Urothelium cell line (cell line): ENCODE data around the gene HS6ST3.

ENCODE experiments used
- DNase-seq: peaks from one replicate; pipeline ENCODE4 v3.0.0; 2011; ENCODE audit warnings: low spot score, mixed read lengths
- FAIRE-seq: peaks from 2 replicates; lab custom pipeline; 2011; peaks lifted over from hg19 to GRCh38; lab: Jason Lieb, UNC

Gene HS6ST3

DNA sequence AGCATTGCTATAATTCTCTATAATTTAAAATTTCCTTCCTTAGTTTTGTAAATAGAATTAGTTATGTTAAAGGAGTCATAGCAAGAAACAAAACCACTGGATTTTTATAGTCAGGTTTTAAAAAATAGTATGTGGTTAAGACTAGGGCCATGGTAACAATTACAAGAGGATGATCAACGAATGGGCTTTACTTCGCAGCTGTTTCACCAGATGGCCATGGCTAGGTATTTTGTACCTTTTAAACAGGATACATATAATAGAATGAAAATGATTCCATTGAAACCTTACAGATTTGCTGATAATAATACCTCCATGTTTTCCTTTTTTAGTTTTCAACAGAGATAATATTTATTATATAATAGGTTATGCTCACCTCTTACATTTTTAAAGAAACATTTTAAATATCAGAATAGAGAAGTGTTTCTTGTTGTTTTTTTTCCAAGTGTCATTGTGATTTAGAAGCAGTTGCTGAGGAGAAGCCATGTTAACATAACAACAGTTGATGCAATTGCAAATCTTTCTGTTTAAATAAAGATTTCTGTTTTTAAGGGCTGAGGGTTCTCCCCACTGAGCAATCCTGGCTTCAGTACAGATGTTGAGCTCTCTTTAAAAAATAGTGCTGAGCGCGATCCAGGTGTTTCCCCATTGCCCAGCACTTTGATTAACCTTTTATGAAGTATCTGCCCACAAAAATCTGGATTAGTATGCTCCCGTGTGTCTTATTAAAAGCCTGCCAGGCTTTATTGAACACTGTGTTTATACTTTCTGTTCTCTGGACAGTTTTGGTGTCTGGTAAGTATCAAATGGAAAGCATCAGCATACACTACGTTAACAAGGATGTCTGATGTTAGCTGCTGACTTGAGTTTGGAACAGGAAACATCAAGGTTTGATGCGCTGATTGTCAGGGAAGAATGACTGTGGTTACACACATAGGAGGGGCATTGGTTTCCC is 205.3 kb downstream of the HS6ST3 start:
- DNase-seq = no peak
- FAIRE-seq = no peak

DNA sequence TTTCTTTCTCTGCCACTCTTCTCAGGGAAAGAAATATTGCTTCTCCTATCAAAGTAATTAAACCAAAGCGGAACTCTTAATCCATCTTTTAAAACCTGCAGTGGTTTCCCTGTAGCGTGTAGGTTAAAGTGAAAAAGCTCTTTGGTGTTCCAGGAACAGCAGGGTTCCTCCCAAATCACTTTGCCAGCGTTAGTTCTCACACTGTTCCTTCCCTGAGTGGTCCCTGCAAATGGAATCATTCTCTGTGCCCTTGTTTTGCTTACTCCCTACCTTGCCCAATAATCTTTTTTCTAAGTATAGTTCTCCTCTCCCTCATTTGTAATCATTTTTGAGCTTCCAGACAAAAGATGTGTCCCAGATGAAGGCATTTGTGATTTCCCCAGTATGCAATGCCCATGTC is 207.5 kb downstream of the HS6ST3 start:
- FAIRE-seq (no peak), DNase-seq (no peak)

DNA sequence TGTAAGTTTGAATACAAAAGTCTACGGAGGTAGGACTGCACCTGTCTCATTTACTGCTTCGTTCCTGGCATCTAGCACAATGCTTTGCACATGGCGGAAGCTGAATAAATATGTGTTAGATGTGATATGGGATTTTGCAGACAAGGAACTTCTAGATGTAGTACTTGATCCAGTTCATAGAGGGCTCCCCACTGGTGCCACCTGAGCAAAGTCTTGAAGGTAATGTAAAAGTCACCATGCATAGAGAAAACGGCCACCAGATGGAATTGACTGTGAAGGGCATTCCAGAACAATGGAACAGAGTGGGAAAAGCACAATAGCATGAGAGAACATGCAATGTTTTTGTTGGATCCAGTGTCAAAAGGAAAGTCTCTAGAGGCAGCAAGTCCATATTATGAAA is 209.3 kb downstream of the HS6ST3 start:
- FAIRE-seq (no peak), DNase-seq (no peak)

DNA sequence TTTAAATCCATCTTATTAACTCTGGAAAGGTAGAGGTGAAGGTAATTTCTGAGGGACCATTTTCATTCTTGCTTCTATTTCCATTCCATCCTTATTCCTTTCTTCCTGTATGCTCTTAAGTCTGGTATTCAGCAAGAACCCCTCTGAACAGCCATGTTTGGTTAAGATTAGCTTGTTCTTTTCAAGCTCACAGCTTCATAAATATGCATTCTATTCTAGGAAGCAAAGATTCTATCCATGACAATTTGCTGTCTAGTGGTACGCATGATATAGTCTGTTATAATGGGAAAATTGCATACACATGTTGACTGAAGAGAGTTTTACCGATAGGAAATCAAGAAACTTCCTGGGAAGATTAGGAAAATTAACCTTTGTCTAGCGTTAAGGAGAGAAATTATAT is 218.7 kb downstream of the HS6ST3 start:
- DNase-seq (no peak), FAIRE-seq (no peak)

DNA sequence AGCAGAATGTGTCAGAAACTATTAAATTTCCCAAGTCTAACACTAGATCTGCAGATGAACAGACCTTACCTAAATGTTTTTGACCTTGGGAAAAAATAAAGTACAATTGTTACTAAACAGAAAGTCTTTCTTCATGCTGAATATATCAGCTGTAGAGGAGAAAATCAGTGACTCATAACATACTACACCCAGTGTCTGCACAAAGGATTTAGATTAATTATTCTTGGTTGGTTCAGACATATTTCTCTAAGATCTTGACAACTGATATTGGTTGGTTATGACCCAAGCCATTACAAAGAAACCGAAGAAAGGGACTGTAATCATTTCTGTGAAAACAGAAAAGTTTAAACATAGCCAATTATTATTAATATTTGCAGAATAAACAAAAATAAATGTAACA is 225.1 kb downstream of the HS6ST3 start:
- no peak for DNase-seq
- no peak for FAIRE-seq

DNA sequence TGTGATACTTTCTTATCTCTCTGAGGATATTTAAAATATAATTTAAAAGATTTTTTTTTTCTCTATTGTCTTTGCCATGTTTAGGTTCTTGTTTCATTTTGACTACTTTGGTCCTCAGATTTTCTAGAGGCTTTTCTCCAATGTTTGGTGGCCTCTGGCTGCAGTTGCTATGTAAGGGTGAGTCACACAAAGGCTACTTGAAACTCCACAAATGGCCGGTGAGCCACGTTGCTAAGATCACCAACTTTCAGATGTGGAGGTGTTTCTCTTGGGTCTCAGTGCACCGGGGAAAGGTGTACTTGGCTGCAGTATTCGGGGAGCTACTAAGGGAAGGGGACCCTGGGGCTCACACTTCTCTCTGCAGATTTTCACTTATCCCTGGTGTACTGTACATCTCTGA is 248.1 kb downstream of the HS6ST3 start:
- FAIRE-seq (no peak), DNase-seq (no peak)

DNA sequence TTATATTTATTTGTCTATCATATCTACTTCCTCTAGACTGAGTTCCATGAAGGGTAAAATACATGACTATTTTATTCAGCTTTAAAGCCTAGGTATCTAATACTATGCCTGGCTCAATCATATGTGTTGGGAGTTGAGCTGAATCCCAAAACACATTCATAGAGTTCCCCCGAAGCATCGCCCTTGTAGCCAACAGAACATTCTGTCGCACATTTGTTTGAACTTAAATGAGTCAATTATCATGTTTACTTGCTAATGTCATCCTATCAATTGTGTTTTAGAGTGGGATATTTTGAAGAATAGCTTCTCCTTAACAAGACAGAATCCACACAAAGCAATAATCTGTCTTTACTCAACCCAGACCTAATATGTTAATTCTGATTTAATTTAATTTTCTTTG is 252.4 kb downstream of the HS6ST3 start:
- FAIRE-seq = no peak
- no peak for DNase-seq

DNA sequence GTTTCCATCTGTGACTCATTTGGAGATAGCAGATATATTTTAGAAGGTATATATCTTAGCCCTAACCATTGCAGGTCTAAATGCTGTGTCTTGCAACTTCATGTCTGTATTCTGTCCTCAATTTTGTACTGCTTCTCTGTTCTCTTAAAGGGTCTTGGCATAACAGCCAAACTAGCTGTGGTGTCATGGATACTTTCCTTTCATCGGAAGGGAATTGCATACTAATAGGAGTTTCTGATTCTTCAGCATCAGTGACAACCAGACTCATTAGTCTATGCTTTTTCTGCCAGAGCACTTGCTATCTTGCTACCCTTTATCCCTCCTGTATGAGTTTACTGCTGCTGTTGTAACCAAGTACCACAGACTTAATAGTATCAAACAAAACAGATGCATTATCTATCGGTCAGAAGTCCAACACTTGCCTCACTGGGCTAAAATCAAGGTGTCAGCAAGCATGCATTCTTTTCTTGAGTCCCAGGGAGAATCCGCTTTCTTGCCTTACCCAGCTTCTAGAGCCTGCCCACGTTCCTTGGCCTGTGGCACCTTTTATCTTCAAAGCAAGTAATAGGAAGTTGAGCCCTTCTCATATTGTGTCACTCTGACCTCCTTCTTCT is 253.1 kb downstream of the HS6ST3 start:
- FAIRE-seq = no peak
- DNase-seq = no peak

DNA sequence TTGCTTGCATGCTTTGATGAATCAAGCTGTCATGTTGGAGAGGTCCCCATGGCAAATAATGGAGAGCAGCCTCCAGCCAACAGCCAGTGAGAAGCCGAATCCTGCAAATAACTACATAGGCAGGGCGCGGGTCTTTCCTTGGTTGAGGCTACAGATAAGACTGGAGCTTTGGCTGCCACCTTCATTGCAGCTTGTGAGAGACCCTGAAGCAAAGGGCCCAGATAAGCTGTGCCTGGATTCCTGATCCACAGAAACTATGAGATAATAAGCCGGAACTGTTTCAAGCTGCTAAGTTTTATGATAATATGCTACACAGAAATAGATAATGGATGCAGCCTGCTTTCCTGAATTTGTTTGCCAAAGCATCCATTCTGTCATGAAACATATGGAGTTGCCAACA is 257.0 kb downstream of the HS6ST3 start:
- DNase-seq (no peak), FAIRE-seq (no peak)

DNA sequence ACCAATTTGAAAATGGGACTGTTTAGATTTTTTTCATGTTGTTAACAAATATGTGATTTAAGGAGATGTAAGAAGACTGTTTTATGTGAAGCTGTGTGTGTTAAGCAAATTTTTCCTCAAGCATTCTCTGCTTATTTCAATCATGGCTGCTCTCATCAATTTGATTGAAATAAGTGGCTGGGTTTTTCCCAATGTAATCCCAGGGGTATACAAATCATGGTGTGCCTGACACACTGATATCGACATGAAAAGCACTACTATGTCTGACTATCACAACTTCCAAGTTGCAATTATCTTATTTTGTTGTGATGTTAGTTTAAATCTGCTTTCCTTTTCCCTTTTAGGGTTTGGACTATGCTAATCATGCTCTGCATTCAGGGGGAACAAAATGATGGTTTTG is 283.7 kb downstream of the HS6ST3 start:
- FAIRE-seq (no peak), DNase-seq (no peak)

DNA sequence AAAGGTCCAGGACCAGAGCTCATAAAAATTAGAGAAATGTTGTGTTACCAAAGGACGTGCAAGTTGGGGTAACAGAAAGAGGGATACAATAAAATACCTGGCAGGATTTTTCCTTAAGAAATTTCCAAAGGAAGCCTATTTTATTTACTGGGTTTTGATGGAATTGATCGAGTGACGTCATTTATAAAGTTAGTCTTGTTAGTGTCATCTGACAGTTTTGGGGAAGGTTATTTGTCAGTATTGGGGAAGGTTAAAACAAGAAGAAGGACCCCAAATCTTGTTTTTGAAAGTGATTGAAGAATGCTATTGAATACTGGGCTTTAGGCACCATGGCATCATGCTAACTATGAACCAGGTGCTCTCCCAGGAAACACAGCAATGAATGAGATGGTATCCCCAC is 287.9 kb downstream of the HS6ST3 start:
- FAIRE-seq (no peak), DNase-seq (no peak)

DNA sequence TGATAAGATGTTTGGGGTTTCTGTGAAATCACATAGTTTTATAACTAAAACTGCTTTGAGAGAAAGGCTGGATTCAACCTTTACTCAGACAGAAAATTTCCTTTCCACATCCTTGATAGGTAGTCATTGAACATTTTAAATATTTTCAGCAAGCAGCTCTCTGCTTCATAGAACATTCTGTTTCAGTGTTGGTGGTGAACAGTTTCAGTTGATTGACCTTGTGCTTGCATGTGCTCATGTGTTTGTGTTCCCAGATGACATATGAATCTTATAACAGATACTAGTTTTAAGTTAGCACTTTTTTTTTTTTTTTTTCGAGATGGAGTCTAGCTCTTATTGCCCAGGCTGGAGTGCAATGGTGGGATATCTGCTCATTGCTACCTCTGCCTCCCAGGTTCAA is 290.1 kb downstream of the HS6ST3 start:
- DNase-seq (no peak), FAIRE-seq (no peak)

DNA sequence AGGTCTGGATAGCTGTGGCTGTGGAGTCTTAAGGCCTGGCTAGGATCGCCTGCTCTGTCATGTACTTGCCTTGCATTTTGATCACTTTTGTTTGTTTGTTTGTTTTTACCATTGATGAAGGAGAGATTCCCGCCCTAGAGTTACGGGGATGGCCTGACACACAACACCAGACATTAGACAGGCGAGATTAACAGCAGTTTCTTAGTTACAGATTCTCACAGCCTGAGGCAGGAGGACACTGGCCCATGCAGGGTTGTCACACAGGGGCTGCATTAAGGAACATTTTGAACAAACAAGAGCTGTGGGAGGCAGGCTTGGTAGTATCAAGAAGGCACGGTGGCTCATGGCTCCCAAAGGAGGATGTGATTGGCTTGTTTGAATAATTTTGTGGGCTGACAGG is 291.8 kb downstream of the HS6ST3 start:
- DNase-seq = no peak
- no peak for FAIRE-seq

DNA sequence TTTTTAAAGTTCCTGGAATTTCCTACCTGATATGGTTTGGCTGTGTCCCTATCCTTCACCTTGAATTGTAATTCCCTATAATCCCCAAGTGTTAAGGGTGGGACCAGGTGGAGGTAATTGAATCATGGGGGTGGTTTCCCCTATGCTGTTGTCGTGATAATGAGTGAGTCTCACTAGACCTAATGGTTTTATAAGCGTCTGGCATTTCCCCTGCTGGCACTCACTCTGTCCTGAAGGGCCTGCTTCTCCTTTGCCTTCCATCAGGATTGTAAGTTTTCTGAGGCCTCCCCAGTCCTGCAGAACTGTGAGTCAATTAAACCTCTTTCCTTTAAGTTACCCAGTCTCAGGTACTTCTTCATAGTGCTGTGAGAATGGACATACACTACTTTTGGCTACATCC is 298.7 kb downstream of the HS6ST3 start:
- FAIRE-seq = no peak
- no peak for DNase-seq

DNA sequence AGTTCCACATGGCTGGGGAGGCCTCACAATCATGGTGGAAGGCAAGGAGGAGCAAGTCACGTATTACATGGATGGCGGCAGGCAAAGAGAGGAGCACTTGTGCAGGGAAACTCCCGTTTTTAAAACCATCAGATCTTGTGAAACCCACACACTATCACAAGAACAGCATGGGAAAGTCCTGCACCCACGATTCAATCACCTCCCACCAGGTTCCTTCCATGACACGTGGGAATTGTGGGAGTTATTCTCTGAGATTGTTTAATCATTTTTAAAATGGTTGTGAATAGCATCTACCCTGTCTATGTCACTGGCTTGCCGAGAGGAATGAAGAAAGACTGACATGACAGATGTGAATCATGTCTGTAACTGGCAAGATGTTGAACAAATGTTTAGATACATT is 301.7 kb downstream of the HS6ST3 start:
- no peak for DNase-seq
- FAIRE-seq = no peak

DNA sequence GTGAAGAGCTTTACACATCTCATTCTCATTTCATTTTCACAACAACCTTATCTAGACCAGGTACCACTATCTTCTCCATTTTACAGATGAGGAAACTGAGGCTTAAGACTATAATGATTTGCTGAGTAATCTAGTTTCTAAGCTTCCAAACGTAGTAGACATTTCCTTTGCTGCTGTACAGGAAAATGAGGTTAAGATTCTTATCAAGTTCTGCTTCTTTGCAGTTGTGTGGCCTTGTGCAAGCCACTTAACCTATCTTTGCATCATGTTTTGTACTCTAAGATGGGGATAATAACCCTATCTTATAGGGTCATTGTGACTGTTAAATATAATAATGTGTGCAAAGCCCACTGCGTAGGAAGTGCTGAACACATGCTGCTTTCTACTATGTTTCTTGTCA is 307.9 kb downstream of the HS6ST3 start:
- FAIRE-seq = no peak
- DNase-seq = no peak

DNA sequence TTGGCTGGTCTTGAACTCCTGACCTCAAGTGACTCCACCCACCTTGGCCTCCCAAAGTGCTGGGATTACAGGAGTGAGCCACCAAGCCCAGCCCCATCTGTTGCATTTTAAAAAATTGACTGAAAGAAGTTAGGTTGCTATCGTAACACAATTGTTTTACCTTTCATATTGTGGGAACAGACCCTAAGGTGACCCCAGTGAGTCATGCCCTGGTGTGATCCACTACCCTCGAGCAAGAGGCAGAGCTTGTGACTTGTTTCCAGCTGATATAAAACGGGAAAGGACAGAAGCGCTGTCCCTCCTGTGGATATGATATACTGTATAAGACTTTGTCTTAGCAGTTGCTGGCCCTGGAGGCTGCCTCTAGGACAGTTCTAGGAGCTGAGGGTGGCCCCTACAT is 308.6 kb downstream of the HS6ST3 start:
- no peak for FAIRE-seq
- DNase-seq = no peak

DNA sequence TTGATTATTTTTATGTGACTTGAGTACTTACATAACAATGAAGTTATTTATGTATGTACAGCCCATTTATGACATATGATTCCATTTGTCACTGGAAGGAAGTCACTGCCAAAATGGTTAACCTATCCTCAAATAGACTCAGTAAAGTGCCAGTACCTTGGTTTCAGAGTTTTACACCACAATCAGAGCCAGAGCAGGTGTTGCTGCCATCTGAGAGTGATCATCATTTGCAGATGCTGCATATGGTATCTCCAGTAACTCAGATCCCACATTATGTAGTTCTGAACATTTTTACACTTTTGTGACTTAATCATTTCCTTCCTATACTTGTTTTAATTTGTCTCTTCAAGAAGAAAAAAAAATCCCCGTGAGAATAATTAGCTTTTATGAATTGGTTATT is 313.3 kb downstream of the HS6ST3 start:
- FAIRE-seq = no peak
- no peak for DNase-seq

DNA sequence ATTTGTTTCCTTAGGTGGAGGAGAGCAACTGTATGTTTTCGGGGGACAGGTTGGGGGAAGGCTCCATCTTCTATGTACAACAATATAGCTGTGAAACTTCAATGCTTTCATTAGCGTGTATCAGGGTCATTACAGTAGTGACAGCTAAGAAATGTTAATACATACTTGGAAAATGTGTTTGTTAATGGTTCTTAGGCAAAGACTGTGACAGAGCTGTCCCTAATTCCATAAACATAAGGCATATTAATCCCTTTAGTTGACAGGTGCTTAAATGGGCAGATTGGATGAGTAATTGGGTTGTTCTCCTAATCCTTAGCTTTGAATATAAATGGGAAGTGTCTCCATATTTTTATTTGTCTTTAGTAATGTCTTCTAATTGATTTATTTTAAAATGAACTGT is 313.7 kb downstream of the HS6ST3 start:
- no peak for FAIRE-seq
- no peak for DNase-seq

DNA sequence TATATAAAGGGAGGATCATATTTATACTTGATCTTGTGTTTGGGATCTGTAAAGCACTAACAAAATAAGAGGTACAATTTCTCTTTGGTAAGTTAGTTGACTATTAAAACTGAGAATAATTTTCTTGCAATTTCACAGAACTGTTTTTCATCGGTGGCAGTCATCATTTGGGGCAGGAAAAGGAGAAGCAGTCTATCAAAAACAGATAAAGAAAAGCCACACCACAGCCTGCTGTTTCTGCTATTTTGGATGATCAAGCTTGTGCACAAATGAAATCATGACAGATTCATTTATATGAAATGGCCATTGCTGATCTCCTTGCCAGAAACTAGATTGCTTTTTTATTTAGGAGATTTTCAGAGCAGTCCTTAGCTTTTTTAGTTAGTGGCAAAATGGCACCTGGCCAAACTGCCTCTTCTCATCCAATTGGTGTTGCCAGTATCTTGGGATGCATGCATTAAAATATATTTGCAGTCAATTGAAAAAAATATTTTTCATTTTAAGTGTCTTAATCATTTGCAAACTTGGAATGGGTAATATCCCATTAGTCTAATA is 326.0 kb downstream of the HS6ST3 start:
- DNase-seq (no peak), FAIRE-seq (no peak)

DNA sequence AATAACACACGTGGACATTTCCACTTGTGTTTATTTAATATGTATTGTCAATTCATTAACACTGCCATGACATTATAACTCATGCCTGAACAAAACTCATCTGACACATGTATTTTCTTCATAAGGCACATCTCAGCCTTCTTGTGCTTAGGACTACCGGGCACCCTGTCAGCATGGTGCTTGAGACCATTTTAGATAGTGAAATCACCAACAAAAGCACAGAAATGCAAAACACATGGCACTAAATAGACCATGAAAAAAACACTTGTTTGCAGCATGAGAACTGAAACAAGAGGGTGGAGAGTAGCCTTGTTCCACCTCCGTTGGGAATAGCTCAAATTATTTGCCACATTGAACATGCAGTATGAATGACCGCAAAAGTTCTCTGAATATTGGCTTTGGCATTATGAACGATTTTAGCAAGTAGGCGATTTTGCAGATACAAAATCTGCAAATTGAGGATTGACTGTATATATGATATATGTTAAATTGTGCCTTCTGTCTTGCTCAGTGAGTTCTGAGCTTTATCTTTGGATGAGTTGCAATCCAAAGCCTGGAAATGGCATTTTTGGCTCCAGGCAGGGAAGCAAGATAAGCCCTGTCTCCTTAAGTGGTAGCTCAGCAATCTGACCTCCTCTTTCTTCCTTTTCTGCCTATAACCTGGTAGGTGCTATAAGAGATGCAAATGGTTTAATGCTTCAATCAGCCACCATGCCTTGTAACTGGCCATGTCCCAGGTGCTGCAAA is 328.2 kb downstream of the HS6ST3 start:
- DNase-seq (no peak), FAIRE-seq (no peak)

DNA sequence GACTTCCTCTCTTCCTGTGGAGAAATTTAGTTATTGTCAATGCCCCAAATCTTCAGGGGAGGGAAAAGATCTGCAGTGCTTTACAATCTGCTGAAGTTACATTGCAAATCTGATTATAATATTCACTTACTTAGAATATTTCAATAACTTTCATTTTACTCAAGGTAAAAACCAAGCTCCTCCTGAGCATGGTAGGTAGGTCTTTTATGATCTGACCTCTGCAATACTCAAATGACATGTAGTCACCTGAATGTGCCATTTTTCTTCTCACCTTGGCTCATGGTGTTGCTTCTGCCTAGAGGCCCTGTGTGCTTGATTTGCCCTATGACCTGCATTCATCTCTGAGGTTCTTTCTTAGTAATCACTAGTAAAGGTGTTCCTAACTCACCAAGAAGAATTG is 331.4 kb downstream of the HS6ST3 start:
- DNase-seq (no peak), FAIRE-seq (no peak)
